ENCODE results near the gene AGTPBP1.

Gene AGTPBP1

DNA sequence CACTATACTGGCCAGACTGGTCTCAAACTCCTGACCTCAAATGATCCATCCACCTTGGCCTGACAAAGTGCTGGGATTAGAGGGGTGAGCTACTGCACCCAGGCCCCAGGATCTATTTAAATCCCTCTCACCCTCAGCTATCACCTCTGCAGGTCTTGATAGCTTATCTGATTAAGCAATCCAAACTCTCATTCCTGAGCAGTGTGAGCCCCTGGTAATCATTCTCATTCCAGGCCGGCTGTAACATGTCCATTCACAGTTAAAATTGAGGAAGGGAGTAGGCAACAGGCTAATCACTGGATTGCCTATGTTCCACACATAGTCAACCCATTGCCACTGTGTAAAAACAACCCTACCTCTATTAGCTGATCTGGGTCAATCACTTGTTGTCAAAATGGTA is 111.1 kb downstream of the AGTPBP1 start:
- Histone ChIP-seq H3K36me3 (peaks cover 0 to 4% (median 4%) of the 10 kb centered on the region in 3 donors), H3K9me3 (no peaks in the 10 kb centered on the region), H3K27ac (no peak overlapping the region), H3K27me3 (no peaks in the 10 kb centered on the region), H3K4me1 (no peaks in the 10 kb centered on the region), H3K4me3 (no peak overlapping the region)
- TF ChIP-seq, protein P1, sequence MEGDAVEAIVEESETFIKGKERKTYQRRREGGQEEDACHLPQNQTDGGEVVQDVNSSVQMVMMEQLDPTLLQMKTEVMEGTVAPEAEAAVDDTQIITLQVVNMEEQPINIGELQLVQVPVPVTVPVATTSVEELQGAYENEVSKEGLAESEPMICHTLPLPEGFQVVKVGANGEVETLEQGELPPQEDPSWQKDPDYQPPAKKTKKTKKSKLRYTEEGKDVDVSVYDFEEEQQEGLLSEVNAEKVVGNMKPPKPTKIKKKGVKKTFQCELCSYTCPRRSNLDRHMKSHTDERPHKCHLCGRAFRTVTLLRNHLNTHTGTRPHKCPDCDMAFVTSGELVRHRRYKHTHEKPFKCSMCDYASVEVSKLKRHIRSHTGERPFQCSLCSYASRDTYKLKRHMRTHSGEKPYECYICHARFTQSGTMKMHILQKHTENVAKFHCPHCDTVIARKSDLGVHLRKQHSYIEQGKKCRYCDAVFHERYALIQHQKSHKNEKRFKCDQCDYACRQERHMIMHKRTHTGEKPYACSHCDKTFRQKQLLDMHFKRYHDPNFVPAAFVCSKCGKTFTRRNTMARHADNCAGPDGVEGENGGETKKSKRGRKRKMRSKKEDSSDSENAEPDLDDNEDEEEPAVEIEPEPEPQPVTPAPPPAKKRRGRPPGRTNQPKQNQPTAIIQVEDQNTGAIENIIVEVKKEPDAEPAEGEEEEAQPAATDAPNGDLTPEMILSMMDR (IDR thresholded peaks at IDR 0.05), result no peak
- no peak for DNase-seq
- intact Hi-C loops (cut with DNase I; ENCODE audit: low total_unique reads), result no loop called here

DNA sequence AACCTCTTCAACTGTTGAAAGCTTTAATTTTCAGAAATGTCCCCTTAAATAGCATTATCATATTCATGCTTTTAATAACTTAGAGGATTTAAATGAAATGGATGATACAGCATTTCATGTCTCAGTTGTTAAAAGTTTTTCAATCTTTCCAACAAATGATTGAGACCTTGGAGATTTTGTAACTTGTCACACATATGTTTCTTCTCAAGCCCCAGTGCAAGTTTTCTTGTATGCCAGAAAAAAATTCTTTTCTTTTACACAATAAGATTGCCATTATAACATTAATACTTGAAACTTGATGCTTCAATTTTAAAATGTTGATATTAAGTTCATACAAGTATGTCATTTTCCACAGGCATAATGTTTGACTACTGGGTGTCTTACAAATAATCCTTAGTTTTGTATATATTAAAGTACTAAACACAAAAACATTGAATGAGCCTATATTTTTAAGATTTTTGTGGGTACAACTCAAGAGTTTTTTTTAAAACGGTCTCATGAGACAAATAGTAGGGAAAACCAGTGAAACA is 124.5 kb downstream of the AGTPBP1 start:
- Histone ChIP-seq H3K4me1 (no peaks in the 10 kb centered on the region), H3K4me3 (no peak overlapping the region), H3K27me3 (no peaks in the 10 kb centered on the region), H3K27ac (no peak overlapping the region), H3K36me3 (no peaks in the 10 kb centered on the region), H3K9me3 (no peaks in the 10 kb centered on the region)
- no peak for DNase-seq
- TF ChIP-seq, protein P1 (IDR thresholded peaks at IDR 0.05), result no peak
- intact Hi-C loops (cut with DNase I; ENCODE audit: low total_unique reads), result no loop called here

DNA sequence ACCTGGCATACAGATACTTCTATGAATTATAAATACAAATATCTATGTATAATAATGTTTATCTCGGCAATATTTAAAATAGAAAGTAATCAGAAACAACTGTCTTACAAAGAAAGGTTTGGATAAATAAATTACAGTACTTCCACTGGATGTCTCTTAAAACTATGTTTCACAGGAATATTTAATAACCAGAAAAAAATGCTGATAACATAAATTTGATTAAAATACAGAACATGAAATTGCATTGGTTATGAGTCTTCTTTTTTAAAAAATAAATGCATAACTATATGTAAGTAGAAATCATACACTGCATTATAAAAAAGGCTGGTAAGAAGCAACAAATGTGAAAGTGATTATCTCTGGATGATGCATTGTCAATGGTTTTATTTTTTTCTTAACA is 126.0 kb downstream of the AGTPBP1 start:
- TF ChIP-seq, protein P1 (IDR thresholded peaks at IDR 0.05), result no peak
- Histone ChIP-seq H3K36me3 (no peaks in the 10 kb centered on the region), H3K9me3 (no peaks in the 10 kb centered on the region), H3K27ac (no peak overlapping the region), H3K4me1 (no peaks in the 10 kb centered on the region), H3K27me3 (no peaks in the 10 kb centered on the region), H3K4me3 (no peak overlapping the region)
- DNase-seq, result no peak
- intact Hi-C loops (cut with DNase I; ENCODE audit: low total_unique reads), result no loop called here

DNA sequence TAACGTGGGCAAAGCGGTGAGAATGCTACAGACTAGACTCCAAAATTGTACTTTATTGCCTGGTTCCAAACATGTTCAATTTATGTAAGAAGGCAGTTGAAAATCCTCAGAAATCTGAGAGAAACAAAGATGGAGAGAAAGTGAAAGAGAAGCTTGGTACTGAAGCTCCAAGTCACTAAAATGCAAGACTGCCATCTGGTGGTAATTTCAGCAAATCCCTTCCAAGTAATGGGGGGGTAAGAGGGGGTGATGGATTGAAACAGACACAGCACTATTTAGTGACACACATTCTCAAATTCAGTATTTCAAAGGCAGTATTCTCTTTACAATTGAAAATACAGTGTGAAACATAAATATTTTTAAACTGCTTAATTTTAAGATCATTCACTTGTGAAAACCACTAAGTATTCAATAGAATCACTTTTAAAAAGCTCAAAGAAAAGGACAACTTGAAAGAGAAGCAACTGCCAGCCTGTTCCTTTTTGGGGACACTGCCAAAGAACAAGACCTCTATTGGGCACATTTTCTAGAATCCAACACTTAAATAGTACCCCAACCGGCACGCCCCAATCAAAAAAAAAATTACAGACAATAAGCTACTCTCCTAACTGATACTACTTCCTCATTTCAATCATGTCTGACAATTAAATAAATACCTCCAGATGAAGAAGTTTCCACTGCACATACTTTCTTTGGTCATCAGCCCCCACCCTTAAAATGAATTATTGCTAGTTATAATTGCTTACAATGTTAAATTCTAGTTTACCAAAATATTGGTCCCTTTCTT is 131.5 kb downstream of the AGTPBP1 start:
- DNase-seq, result no peak
- Histone ChIP-seq H3K9me3 (no peaks in the 10 kb centered on the region), H3K4me1 (peaks cover 0 to 4% (median 0%) of the 10 kb centered on the region in 4 donors), H3K4me3 (peak overlapping the region; percentile 31 to 32), H3K36me3 (no peaks in the 10 kb centered on the region), H3K27me3 (no peaks in the 10 kb centered on the region), H3K27ac (peak overlapping the region; percentile 20 to 33)
- TF ChIP-seq, protein P1 (IDR thresholded peaks at IDR 0.05), result peak; percentile 66 to 68
- intact Hi-C loops (cut with DNase I; ENCODE audit: low total_unique reads), result no loop called here

DNA sequence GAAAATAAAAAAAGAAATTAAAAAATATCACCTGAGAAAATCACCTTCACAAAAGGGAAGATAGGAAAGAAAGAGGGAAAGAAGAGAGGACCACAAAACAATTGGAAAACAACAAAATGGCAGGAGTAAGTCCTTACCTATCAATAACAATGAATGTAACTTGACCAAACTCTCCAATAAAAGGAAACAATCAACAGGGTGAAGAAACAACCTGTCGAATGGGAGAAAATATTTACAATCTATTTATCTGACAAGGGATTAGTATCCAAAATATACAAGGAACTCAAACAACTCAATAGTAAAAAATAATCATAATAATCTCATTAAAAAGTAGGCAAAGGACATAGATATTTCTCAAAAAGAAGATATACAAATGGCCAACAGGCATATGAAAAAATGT is 135.8 kb downstream of the AGTPBP1 start:
- intact Hi-C loops (cut with DNase I; ENCODE audit: low total_unique reads), result loop anchor here (10.0 kb wide), 1 partner anchor 1201 kb away; no protein-coding TSS in a partner anchor
- TF ChIP-seq, protein P1 (IDR thresholded peaks at IDR 0.05), result no peak

More for the DNA sequence above, 135.8 kb downstream of the AGTPBP1 start:
- peaks cover 0 to 4% (median 0%) of the 10 kb centered on the region in 4 donors for H3K4me1 ChIP-seq
- H3K36me3 ChIP-seq, result peaks cover 0 to 18% (median 8%) of the 10 kb centered on the region in 3 donors
- H3K9me3 ChIP-seq, result no peaks in the 10 kb centered on the region
- no peak for DNase-seq
- H3K4me3 ChIP-seq, result no peak overlapping the region
- no peaks in the 10 kb centered on the region for H3K27me3 ChIP-seq
- H3K27ac ChIP-seq, result no peak overlapping the region
